H1 (cell line): ENCODE measurements around the gene TDP2. TPM values are rescaled to one million over a fixed set of nuclear protein-coding genes. Genes with fewer than 3 reads are reported as not detected.

ENCODE experiments used
- CTCF ChIA-PET: fragments of 300-600 bp; sonication (Branson Sonifier 250); formaldehyde crosslinking; loops from one replicate; lab custom pipeline; 2021; ENCODE audit not compliant: partially characterized antibody; lab: Charles Lee
- POLR2A ChIA-PET: fragments of 300-600 bp; sonication (Branson Sonifier 250); formaldehyde crosslinking; loops from one replicate; lab custom pipeline; 2021; ENCODE audit warnings: inconsistent platforms; ENCODE audit not compliant: partially characterized antibody; lab: Charles Lee
- DNase-seq, 2 experiments: peaks; one replicate each; pipeline versions ENCODE4 v3.0.0 to v3.0.0-alpha.2; 2010 to 2022; ENCODE audit warnings: low spot score in 2 of 2, low read depth in 1 of 2, mixed read lengths in 1 of 2
- FAIRE-seq: peaks from 2 replicates; lab custom pipeline; 2011; peaks lifted over from hg19 to GRCh38; lab: Jason Lieb, UNC
- H2AFZ ChIP-seq: 2 replicates; pipeline ENCODE4 v1.8.1; 2012; ENCODE audit warnings: low read length, inconsistent platforms
- H2AK5ac ChIP-seq: 2 replicates; pipeline ENCODE4 v1.6.1; 2013; ENCODE audit warnings: low read depth, low read length
- H2BK120ac ChIP-seq: replicated peaks from 2 replicates; pipeline ENCODE3; 2013; ENCODE audit warnings: low read depth, low read length, inconsistent platforms
- H2BK12ac ChIP-seq: 2 replicates; pipeline ENCODE4 v1.6.1; 2013; ENCODE audit warnings: low read depth, low read length
- H2BK15ac ChIP-seq: 2 replicates; pipeline ENCODE4 v1.6.1; 2013; ENCODE audit warnings: low read length
- H2BK20ac ChIP-seq: 2 replicates; pipeline ENCODE4 v1.6.1; 2013; ENCODE audit warnings: low read length
- H2BK5ac ChIP-seq: 2 replicates; pipeline ENCODE4 v1.6.1; 2013; ENCODE audit warnings: low read depth, low read length
- H3K14ac ChIP-seq: 2 replicates; pipeline ENCODE4 v1.6.1; 2013; ENCODE audit warnings: inconsistent platforms; ENCODE audit not compliant: insufficient read length
- H3K18ac ChIP-seq: 2 replicates; pipeline ENCODE4 v1.6.1; 2013; ENCODE audit warnings: low read length; ENCODE audit errors: extremely low read depth
- H3K23ac ChIP-seq: 2 replicates; pipeline ENCODE4 v1.6.1; 2013; ENCODE audit warnings: inconsistent platforms; ENCODE audit not compliant: insufficient read length
- H3K23me2 ChIP-seq: 2 replicates; pipeline ENCODE4 v1.6.1; 2013; ENCODE audit warnings: low read depth, low read length
- H3K27ac ChIP-seq: 2 replicates; pipeline ENCODE4 v1.6.1; 2011; ENCODE audit warnings: low read depth, low read length, inconsistent platforms
- H3K27me3 ChIP-seq, 4 experiments: replicated peaks in 1 of 4; 1 replicate in 1 of 4; 2 replicates in 3 of 4; pipeline versions ENCODE4 v1.6.1 to v1.8.1; 2011 to 2013; ENCODE audit warnings: low read length in 3 of 4, mild to moderate bottlenecking in 3 of 4, inconsistent platforms in 2 of 4, mixed read lengths in 2 of 4, moderate library complexity in 1 of 4; ENCODE audit not compliant: control insufficient read depth in 3 of 4, insufficient read depth in 3 of 4; ENCODE audit errors: extremely low read depth in 1 of 4
- H3K36me3 ChIP-seq, 4 experiments: 2 replicates each; pipeline versions ENCODE4 v1.6.1 to v1.8.1; 2011 to 2013; ENCODE audit warnings: mild to moderate bottlenecking in 4 of 4, low read length in 3 of 4, moderate library complexity in 2 of 4, control low read depth in 1 of 4, inconsistent platforms in 1 of 4; ENCODE audit not compliant: insufficient read depth in 4 of 4, control insufficient read depth in 2 of 4
- H3K4ac ChIP-seq: replicated peaks from 2 replicates; pipeline ENCODE3; 2013; ENCODE audit warnings: low read length, low read depth, mixed read lengths, inconsistent platforms; ENCODE audit not compliant: insufficient read length
- H3K4me1 ChIP-seq, 4 experiments: replicated peaks in 1 of 4; 1 replicate in 1 of 4; 2 replicates in 3 of 4; pipeline versions ENCODE4 v1.6.1 to v1.8.1; 2011 to 2013; ENCODE audit warnings: low read length in 3 of 4, inconsistent platforms in 2 of 4, mixed read lengths in 1 of 4; ENCODE audit not compliant: insufficient read depth in 4 of 4, control insufficient read depth in 3 of 4
- H3K4me2 ChIP-seq, 2 experiments: 2 replicates each; pipeline versions ENCODE4 v1.6.1 to v1.8.1; 2011 to 2013; ENCODE audit warnings: low read depth in 2 of 2, low read length in 2 of 2, control low read depth in 1 of 2, inconsistent platforms in 1 of 2, mild to moderate bottlenecking in 1 of 2; ENCODE audit not compliant: insufficient read depth in 1 of 2
- H3K4me3 ChIP-seq, 4 experiments: fragments of 200-600, 300-600 bp in 1 of 4; sonication (generic), shearing (Covaris generic), sonication (Bioruptor Twin) in 1 of 4; 2 replicates each; pipeline versions ENCODE4 v1.5.1 to v1.8.1; 2011 to 2016; ENCODE audit warnings: low read length in 4 of 4, low read depth in 3 of 4, control low read depth in 2 of 4, inconsistent platforms in 2 of 4, mild to moderate bottlenecking in 2 of 4, mixed read lengths in 1 of 4, moderate library complexity in 1 of 4; ENCODE audit not compliant: insufficient read depth in 2 of 4; ENCODE audit errors: extremely low read depth in 1 of 4
- H3K56ac ChIP-seq: replicated peaks from 2 replicates; pipeline ENCODE3; 2013; ENCODE audit warnings: low read depth, mild to moderate bottlenecking, mixed read lengths, low read length, inconsistent platforms; ENCODE audit not compliant: insufficient read length
- H3K79me1 ChIP-seq: 2 replicates; pipeline ENCODE4 v1.6.1; 2013; ENCODE audit warnings: low read depth, low read length, control low read depth
- H3K79me2 ChIP-seq, 2 experiments: 2 replicates each; pipeline versions ENCODE4 v1.6.1 to v1.8.1; 2012 to 2013; ENCODE audit warnings: low read length in 2 of 2, mild to moderate bottlenecking in 2 of 2, inconsistent platforms in 1 of 2; ENCODE audit not compliant: insufficient read depth in 2 of 2, control insufficient read depth in 1 of 2
- H3K9ac ChIP-seq, 4 experiments: replicated peaks in 1 of 4; 1 replicate in 1 of 4; 2 replicates in 3 of 4; pipeline versions ENCODE4 v1.6.1 to v1.8.1; 2011 to 2013; ENCODE audit warnings: low read depth in 3 of 4, low read length in 3 of 4, control low read depth in 2 of 4, mild to moderate bottlenecking in 2 of 4, moderate library complexity in 2 of 4, inconsistent platforms in 1 of 4; ENCODE audit errors: extremely low read depth in 1 of 4
- H3K9me3 ChIP-seq, 2 experiments: 2 replicates each; pipeline versions ENCODE4 v1.6.1 to v1.8.1; 2012 to 2013; ENCODE audit warnings: mild to moderate bottlenecking in 2 of 2, moderate library complexity in 2 of 2, control low read depth in 1 of 2, inconsistent platforms in 1 of 2, low read depth in 1 of 2, low read length in 1 of 2, mixed read lengths in 1 of 2; ENCODE audit not compliant: insufficient read depth in 2 of 2
- H4K20me1 ChIP-seq, 2 experiments: replicated peaks in 1 of 2; 2 replicates each; pipeline versions ENCODE3 to v1.8.1; 2011 to 2013; ENCODE audit warnings: inconsistent platforms in 2 of 2, low read length in 2 of 2, mild to moderate bottlenecking in 1 of 2; ENCODE audit not compliant: insufficient read depth in 2 of 2, control insufficient read depth in 1 of 2
- H4K5ac ChIP-seq: 2 replicates; pipeline ENCODE4 v1.6.1; 2013; ENCODE audit warnings: low read length, low read depth, mixed read lengths, inconsistent platforms; ENCODE audit not compliant: insufficient read length
- H4K8ac ChIP-seq: 2 replicates; pipeline ENCODE4 v1.8.0; 2013; ENCODE audit warnings: mild to moderate bottlenecking, moderate library complexity, low read length, inconsistent platforms; ENCODE audit not compliant: insufficient read depth; ENCODE audit errors: extremely low read depth
- H4K91ac ChIP-seq: replicated peaks from 2 replicates; pipeline ENCODE3; 2013; ENCODE audit warnings: low read length, mixed read lengths, inconsistent platforms; ENCODE audit not compliant: insufficient read length
- ATF2 ChIP-seq: IDR thresholded peaks from 2 replicates; pipeline ENCODE4 v1.6.1; 2012; ENCODE audit warnings: low read length, inconsistent platforms
- BRCA1 ChIP-seq: IDR thresholded peaks from 2 replicates; pipeline ENCODE4 v1.6.1; 2012; ENCODE audit warnings: low read depth, low read length, improper control_type of control experiment
- E2F6 ChIP-seq: IDR thresholded peaks from 2 replicates; pipeline ENCODE4 v1.6.1; 2012; ENCODE audit warnings: inconsistent platforms
- HDAC2 ChIP-seq, 2 experiments: fragments of 300-600 bp in 1 of 2; sonication (generic) in 1 of 2; IDR thresholded peaks; 2 replicates each; pipeline ENCODE4 v1.6.1; 2011 to 2012; ENCODE audit warnings: low read depth in 2 of 2, low read length in 2 of 2, mild to moderate bottlenecking in 2 of 2, moderate library complexity in 2 of 2, borderline replicate concordance in 1 of 2, inconsistent platforms in 1 of 2
- POU5F1 ChIP-seq: IDR thresholded peaks from 2 replicates; pipeline ENCODE4 v1.6.1; 2011; ENCODE audit warnings: low read depth, mild to moderate bottlenecking, low read length, moderate library complexity
- TCF12 ChIP-seq: IDR thresholded peaks from 2 replicates; pipeline ENCODE4 v1.6.1; 2011; ENCODE audit warnings: low read depth, mild to moderate bottlenecking, low read length
- WGBS, 2 experiments: shearing (Covaris generic) in 1 of 2; methylation state at CpG; one replicate each; pipeline versions ENCODE4 v1.1.6 to v1.1.7; 2013 to 2015; ENCODE audit warnings: low lambda C conversion rate in 2 of 2, mixed read lengths in 2 of 2, inconsistent platforms in 1 of 2, low coverage in 1 of 2, missing lambda C conversion rate in 1 of 2; ENCODE audit not compliant: insufficient replicate concordance in 2 of 2, insufficient coverage in 1 of 2, insufficient read length in 1 of 2; ENCODE audit errors: extremely low coverage in 1 of 2, missing lambda C conversion rate in 1 of 2; 5-methylcytosine and 5-hydroxymethylcytosine counted together
- polyA plus RNA-seq, 7 experiments: library from polyadenylated mRNA; depleted of rRNA in 3 of 7; stranded (reverse) in 5 of 7; unstranded in 2 of 7; fragments of >200 nt in 5 of 7; fragments of 200-250 nt in 2 of 7; gene quantifications; 1 replicate in 5 of 7; 2 replicates in 1 of 7; 4 replicates in 1 of 7; pipeline versions ENCODE4 v1.2.1 to v1.2.3, GENCODE V29; 2011 to 2013; ENCODE audit warnings: missing spikeins in 2 of 7, mixed read lengths in 2 of 7
- total RNA-seq: library from RNA; stranded (reverse); fragmentation: NEBNext Ultra II Directional; extraction: Animal tissue kit (Norgen Biotek cat#: 25700); gene quantifications from 2 replicates; pipeline ENCODE4 v1.2.1, GENCODE V29; 2021
- TF ChIP-seq, protein P1 (sequence below), 3 experiments: IDR thresholded peaks; 1 replicate in 2 of 3; 2 replicates in 1 of 3; pipeline versions ENCODE4 v1.5.1 to v1.6.1; 2011; ENCODE audit warnings: low read length in 3 of 3, mild to moderate bottlenecking in 3 of 3, inconsistent platforms in 2 of 3, low read depth in 1 of 3, moderate library complexity in 1 of 3; ENCODE audit not compliant: insufficient read depth in 1 of 3; ENCODE audit errors: control extremely low read depth in 1 of 3

The TDP2 gene
- total and polyA plus RNA-seq, 2 of the 8 experiments (the other 6 are each of a cell fraction or from before 2014, with no cell fraction given), result 18.8 to 51.6 TPM

- CTCF ChIA-PET, result interaction anchor here (0.6 to 2.5 kb wide), 2 partner anchors 19 to 305 kb away, joined by 3 to 8 read pairs; no protein-coding TSS in a partner anchor
- H3K4ac ChIP-seq, result no peak overlapping the region
- H3K23me2 ChIP-seq, result no peaks in the 10 kb centered on the region
- no peak overlapping the region for H3K18ac ChIP-seq
- no peak overlapping the region for H2BK120ac ChIP-seq
- no peak overlapping the region for H3K4me3 ChIP-seq
- FAIRE-seq, result no peak
- no peak overlapping the region for H4K5ac ChIP-seq
- H3K4me2 ChIP-seq, result no peak overlapping the region
- H2AFZ ChIP-seq, result no peak overlapping the region
- H3K4me1 ChIP-seq, result no peaks in the 10 kb centered on the region
- H4K8ac ChIP-seq, result no peak overlapping the region
- H3K56ac ChIP-seq, result no peak overlapping the region
- DNase-seq, result no peak
- no peak overlapping the region for H3K23ac ChIP-seq
- no peak overlapping the region for H2BK5ac ChIP-seq
- POLR2A ChIA-PET, result no interaction called here
- 85% methylated on average over 2 of the region's 2 CpGs; no CpG with 5 or more reads in 1 of the 2 experiments for WGBS, 2 experiments
- no peaks in the 10 kb centered on the region for H3K79me1 ChIP-seq
- no peaks in the 10 kb centered on the region for H3K9me3 ChIP-seq
- H3K36me3 ChIP-seq, result no peaks in the 10 kb centered on the region
- TF ChIP-seq, protein P1, sequence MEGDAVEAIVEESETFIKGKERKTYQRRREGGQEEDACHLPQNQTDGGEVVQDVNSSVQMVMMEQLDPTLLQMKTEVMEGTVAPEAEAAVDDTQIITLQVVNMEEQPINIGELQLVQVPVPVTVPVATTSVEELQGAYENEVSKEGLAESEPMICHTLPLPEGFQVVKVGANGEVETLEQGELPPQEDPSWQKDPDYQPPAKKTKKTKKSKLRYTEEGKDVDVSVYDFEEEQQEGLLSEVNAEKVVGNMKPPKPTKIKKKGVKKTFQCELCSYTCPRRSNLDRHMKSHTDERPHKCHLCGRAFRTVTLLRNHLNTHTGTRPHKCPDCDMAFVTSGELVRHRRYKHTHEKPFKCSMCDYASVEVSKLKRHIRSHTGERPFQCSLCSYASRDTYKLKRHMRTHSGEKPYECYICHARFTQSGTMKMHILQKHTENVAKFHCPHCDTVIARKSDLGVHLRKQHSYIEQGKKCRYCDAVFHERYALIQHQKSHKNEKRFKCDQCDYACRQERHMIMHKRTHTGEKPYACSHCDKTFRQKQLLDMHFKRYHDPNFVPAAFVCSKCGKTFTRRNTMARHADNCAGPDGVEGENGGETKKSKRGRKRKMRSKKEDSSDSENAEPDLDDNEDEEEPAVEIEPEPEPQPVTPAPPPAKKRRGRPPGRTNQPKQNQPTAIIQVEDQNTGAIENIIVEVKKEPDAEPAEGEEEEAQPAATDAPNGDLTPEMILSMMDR (IDR thresholded peaks at IDR 0.05; ENCODE audit: control extremely low read depth in 1 of 3, insufficient read depth in 1 of 3, low read depth in 1 of 3, low read length in 3 of 3), result no peak
- TF ChIP-seq ATF2 (no peak), TCF12 (no peak), E2F6 (no peak), BRCA1 (no peak), HDAC2 (IDR thresholded peaks at IDR 0.05; ENCODE audit: borderline replicate concordance in 1 of 2, low read depth in 2 of 2, low read length in 2 of 2) (no peak), POU5F1 (no peak)
- no peak overlapping the region for H2AK5ac ChIP-seq
- no peak overlapping the region for H2BK12ac ChIP-seq
- H4K91ac ChIP-seq, result no peak overlapping the region
- H3K14ac ChIP-seq, result no peak overlapping the region
- no peak overlapping the region for H2BK20ac ChIP-seq
- H3K27ac ChIP-seq, result no peak overlapping the region
- no peak overlapping the region for H3K9ac ChIP-seq
- no peak overlapping the region for H2BK15ac ChIP-seq
- H3K79me2 ChIP-seq, result no peaks in the 10 kb centered on the region
- no peaks in the 10 kb centered on the region for H3K27me3 ChIP-seq
- no peaks in the 10 kb centered on the region for H4K20me1 ChIP-seq
Observed at GRCh38 chr6:24603241-24603640, 63.5 kb downstream of the TDP2 start.
